Measurements from ENCODE around the gene ITGA8.
"Not testable (repeated sequence)": the region's sequence is repeated elsewhere in the genome, so short reads cannot be mapped to it uniquely, and the experiment has no call there.

ITGA8 gene

GRCh38 chr10:15510963-15511362 lies 208.8 kb downstream of the ITGA8 start:
- no peak for DNase-seq (ENCODE audit: low read depth, low spot score)

GRCh38 chr10:15505329-15505728 lies 214.4 kb downstream of the ITGA8 start:
- no peak for DNase-seq (ENCODE audit: low read depth, low spot score)

- DNase-seq (ENCODE audit: low read depth, low spot score): peak; percentile 54
These were observed 215.5 kb downstream of the ITGA8 start for GRCh38 chr10:15504101-15504840.

- no peak for DNase-seq (ENCODE audit: low read depth, low spot score)
These were observed 224.7 kb downstream of the ITGA8 start for GRCh38 chr10:15494850-15495506.

- DNase-seq (ENCODE audit: low read depth, low spot score): no peak
These were observed 227.7 kb downstream of the ITGA8 start for GRCh38 chr10:15491856-15492642.

- DNase-seq (ENCODE audit: low read depth, low spot score): no peak
These were observed 230.3 kb downstream of the ITGA8 start for GRCh38 chr10:15489431-15489830.

- DNase-seq (ENCODE audit: low read depth, low spot score): no peak
These were observed 232.3 kb downstream of the ITGA8 start for GRCh38 chr10:15487376-15487775.

- DNase-seq (ENCODE audit: low read depth, low spot score): no peak
These were observed 233.3 kb downstream of the ITGA8 start for GRCh38 chr10:15486404-15486803.

GRCh38 chr10:15485684-15486316 lies 233.9 kb downstream of the ITGA8 start:
- DNase-seq (ENCODE audit: low read depth, low spot score): no peak

- no peak for DNase-seq (ENCODE audit: low read depth, low spot score)
These were observed 234.7 kb downstream of the ITGA8 start for GRCh38 chr10:15485027-15485426.

GRCh38 chr10:15484128-15484527 lies 235.6 kb downstream of the ITGA8 start:
- DNase-seq (ENCODE audit: low read depth, low spot score): no peak

- no peak for DNase-seq (ENCODE audit: low read depth, low spot score)
These were observed 236.3 kb downstream of the ITGA8 start for GRCh38 chr10:15483215-15484075.

GRCh38 chr10:15482156-15482555 lies 237.6 kb downstream of the ITGA8 start:
- no peak for DNase-seq (ENCODE audit: low read depth, low spot score)

GRCh38 chr10:15478950-15479349 lies 240.8 kb downstream of the ITGA8 start:
- no peak for DNase-seq (ENCODE audit: low read depth, low spot score)

GRCh38 chr10:15478429-15478828 lies 241.3 kb downstream of the ITGA8 start:
- no peak for DNase-seq (ENCODE audit: low read depth, low spot score)

GRCh38 chr10:15476337-15476736 lies 243.4 kb downstream of the ITGA8 start:
- no peak for DNase-seq (ENCODE audit: low read depth, low spot score)

GRCh38 chr10:15475439-15475838 lies 244.3 kb downstream of the ITGA8 start:
- not testable (repeated sequence) for DNase-seq (ENCODE audit: low read depth, low spot score)

- no peak for DNase-seq (ENCODE audit: low read depth, low spot score)
These were observed 245.1 kb downstream of the ITGA8 start for GRCh38 chr10:15474671-15475070.

GRCh38 chr10:15473396-15473767 lies 246.3 kb downstream of the ITGA8 start:
- no peak for DNase-seq (ENCODE audit: low read depth, low spot score)

- peak; percentile 71 for DNase-seq (ENCODE audit: low read depth, low spot score)
These were observed 247.0 kb downstream of the ITGA8 start for GRCh38 chr10:15472431-15473395.

Data from brain pericyte (primary cell).